HepG2 (cell line): ENCODE results near the gene EHD4. TPM values are rescaled to one million over a fixed set of nuclear protein-coding genes. Genes with fewer than 3 reads are reported as not detected.

Experiments used
- ATAC-seq: fragments of 200-7000 bp; cut with Tn5 transposase; 3 replicates; pipeline ENCODE4 v1.9.1; 2020; ENCODE audit warnings: mild to moderate bottlenecking, moderate library complexity
- BruUV-seq: library from RNA; stranded (reverse); fragments of 400-500 nt; replicated peaks from 2 replicates; lab custom pipeline; 2021; lab: Mats Ljungman, UMichigan
- CTCF ChIA-PET: fragments of 300-600 bp; formaldehyde crosslinking; extraction: SDS; loops from one replicate; lab custom pipeline; 2021; ENCODE audit warnings: low total read pairs, inconsistent platforms, low intra/inter-chr PET ratio; lab: Yijun Ruan, JAX
- POLR2A ChIA-PET: fragments of 350-600 bp; sonication (Branson Sonifier 250); formaldehyde crosslinking; loops from one replicate; lab custom pipeline; 2020; ENCODE audit warnings: antibody characterized with exemption, inconsistent platforms; lab: Yijun Ruan, JAX
- DNase-seq: peaks from one replicate; pipeline ENCODE4 v3.0.0-alpha.2; 2015; ENCODE audit warnings: low spot score
- FAIRE-seq: peaks from 3 replicates; lab custom pipeline; 2011; peaks lifted over from hg19 to GRCh38; lab: Jason Lieb, UNC
- H2AFZ ChIP-seq: one replicate; pipeline ENCODE4 v1.6.1; 2011; ENCODE audit warnings: low read length, inconsistent platforms
- H3K27ac ChIP-seq: fragments of 300-600 bp; 3 replicates; pipeline ENCODE4 v1.8.0; 2011; ENCODE audit warnings: mixed run types, mild to moderate bottlenecking, mixed read lengths, low read length, inconsistent platforms; ENCODE audit not compliant: insufficient read depth; ENCODE audit errors: extremely low read length
- H3K27me3 ChIP-seq, 2 experiments: fragments of 200-600 bp in 1 of 2; 2 replicates in 1 of 2; 3 replicates in 1 of 2; pipeline versions ENCODE4 v1.6.0 to v1.8.0; 2011; ENCODE audit warnings: low read length in 2 of 2, mild to moderate bottlenecking in 2 of 2, moderate library complexity in 2 of 2, inconsistent platforms in 1 of 2; ENCODE audit not compliant: insufficient read depth in 2 of 2, control insufficient read depth in 1 of 2
- H3K36me3 ChIP-seq, 2 experiments: fragments of 200-600 bp in 1 of 2; replicated peaks in 1 of 2; 2 replicates in 1 of 2; 3 replicates in 1 of 2; pipeline versions ENCODE4 v1.5.1 to v1.8.0; 2011; ENCODE audit warnings: low read length in 2 of 2, inconsistent platforms in 1 of 2; ENCODE audit not compliant: insufficient read depth in 2 of 2, control insufficient read depth in 1 of 2
- H3K4me1 ChIP-seq: 2 replicates; pipeline ENCODE4 v1.5.1; 2012; ENCODE audit warnings: low read length, inconsistent platforms; ENCODE audit not compliant: insufficient read depth
- H3K4me2 ChIP-seq: 2 replicates; pipeline ENCODE4 v1.6.0; 2011; ENCODE audit warnings: low read depth, low read length, inconsistent platforms
- H3K4me3 ChIP-seq, 3 experiments: fragments of 200-600 bp in 1 of 3; sonication (generic), shearing (Covaris generic) in 1 of 3; replicated peaks in 1 of 3; 2 replicates each; pipeline ENCODE4 v1.5.1; 2011 to 2016; ENCODE audit warnings: low read length in 3 of 3, inconsistent platforms in 2 of 3, low read depth in 2 of 3, mild to moderate bottlenecking in 2 of 3, control low read depth in 1 of 3, mixed read lengths in 1 of 3; ENCODE audit not compliant: insufficient read depth in 1 of 3
- H3K79me2 ChIP-seq: one replicate; pipeline ENCODE4 v1.6.1; 2011; ENCODE audit warnings: low read length, inconsistent platforms; ENCODE audit not compliant: insufficient read depth
- H3K9ac ChIP-seq: 2 replicates; pipeline ENCODE4 v1.6.0; 2011; ENCODE audit warnings: mild to moderate bottlenecking, low read depth, low read length, inconsistent platforms; ENCODE audit not compliant: insufficient read depth
- H3K9me3 ChIP-seq: 2 replicates; pipeline ENCODE4 v1.5.1; 2012; ENCODE audit warnings: mild to moderate bottlenecking, low read length
- H4K20me1 ChIP-seq: 2 replicates; pipeline ENCODE4 v1.6.0; 2011; ENCODE audit warnings: inconsistent platforms, mild to moderate bottlenecking, low read length, moderate library complexity; ENCODE audit not compliant: insufficient read depth
- ATF6 ChIP-seq: sonication (generic); formaldehyde crosslinking; conservative IDR thresholded peaks from 2 replicates; pipeline ENCODE4 v1.4.0; 2020; ENCODE audit warnings: missing genetic modification reagents
- ATM ChIP-seq: fragments of 450-650 bp; IDR thresholded peaks from 2 replicates; pipeline ENCODE4 v1.7.1; 2017; ENCODE audit warnings: mild to moderate bottlenecking, borderline replicate concordance
- DMTF1 ChIP-seq: sonication (generic); formaldehyde crosslinking; IDR thresholded peaks from 2 replicates; pipeline ENCODE4 v1.4.0; 2020; ENCODE audit warnings: mild to moderate bottlenecking, missing genetic modification reagents
- ERF ChIP-seq: IDR thresholded peaks from 2 replicates; pipeline ENCODE4 v1.6.1; 2018; ENCODE audit warnings: missing biosample characterization, missing genetic modification reagents
- GATAD2A ChIP-seq: IDR thresholded peaks from 2 replicates; pipeline ENCODE4 v1.6.1; 2016
- HES4 ChIP-seq: sonication (generic); formaldehyde crosslinking; IDR thresholded peaks from 2 replicates; pipeline ENCODE4 v1.9.0; 2021; ENCODE audit warnings: mild to moderate bottlenecking, missing genetic modification reagents, borderline replicate concordance
- SMAD9 ChIP-seq: sonication (generic); formaldehyde crosslinking; IDR thresholded peaks from 2 replicates; pipeline ENCODE4 v1.5.1; 2020; ENCODE audit warnings: mild to moderate bottlenecking, missing genetic modification reagents
- ZNF382 ChIP-seq: sonication (generic); formaldehyde crosslinking; IDR thresholded peaks from 2 replicates; pipeline ENCODE4 v1.5.0; 2020; ENCODE audit warnings: missing genetic modification reagents, mild to moderate bottlenecking, borderline replicate concordance
- ZNF546 ChIP-seq: sonication (generic); formaldehyde crosslinking; conservative IDR thresholded peaks from 2 replicates; pipeline ENCODE4 v1.8.1; 2023; ENCODE audit warnings: mild to moderate bottlenecking, missing genetic modification reagents
- ZNF747 ChIP-seq: sonication (generic); formaldehyde crosslinking; IDR thresholded peaks from 2 replicates; pipeline ENCODE4 v1.8.1; 2023; ENCODE audit warnings: missing genetic modification reagents, mild to moderate bottlenecking, borderline replicate concordance
- WGBS: methylation state at CpG from one replicate; pipeline ENCODE4 v1.1.6; 2017; ENCODE audit warnings: low lambda C conversion rate; 5-methylcytosine and 5-hydroxymethylcytosine counted together
- in situ Hi-C: cut with HindIII; loops from 2 replicates; pipeline ENCODE4 v1.10.0; 2017; ENCODE audit warnings: low pct_unique_long_range_greater_than_20kb; ENCODE audit not compliant: extremely low pct_ligation_motif_present
- intact Hi-C: fragments of 100-400 bp; cut with micrococcal nuclease; formaldehyde crosslinking; loops from one replicate; pipeline ENCODE4 v1.10.0; 2022; ENCODE audit not compliant: unreplicated experiment
- polyA plus RNA-seq, 8 experiments: library from polyadenylated mRNA; depleted of rRNA in 3 of 8; stranded (reverse) in 7 of 8; unstranded in 1 of 8; fragments of >200 nt; fragmentation: Illumina TruSeq in 4 of 8; extraction: Trizol in 4 of 8; gene quantifications; 2 replicates each; pipeline versions ENCODE4 v1.2.1 to v1.2.3, GENCODE V29; 2011 to 2016; ENCODE audit warnings: low read depth in 4 of 8, missing spikeins in 1 of 8, mixed read lengths in 1 of 8; ENCODE audit not compliant: insufficient read depth in 1 of 8
- total RNA-seq, 5 experiments: library from RNA; depleted of rRNA; stranded (reverse); fragments of >200 nt; fragmentation: Illumina TruSeq; extraction: Trizol; gene quantifications; 2 replicates each; pipeline ENCODE4 v1.2.3, GENCODE V29; 2016; ENCODE audit warnings: low read depth in 1 of 5
- TF ChIP-seq, protein P1 (sequence below): sonication (generic); formaldehyde crosslinking; IDR thresholded peaks from 2 replicates; pipeline ENCODE4 v1.5.1; 2020; ENCODE audit warnings: missing genetic modification reagents, mild to moderate bottlenecking, borderline replicate concordance
- TF ChIP-seq, protein P2 (sequence below): sonication (generic); formaldehyde crosslinking; IDR thresholded peaks from 2 replicates; pipeline ENCODE4 v1.4.0; 2020; ENCODE audit warnings: missing genetic modification reagents
- TF ChIP-seq, protein P3 (sequence below): sonication (generic); formaldehyde crosslinking; IDR thresholded peaks from 2 replicates; pipeline ENCODE4 v1.5.0; 2020; ENCODE audit warnings: missing genetic modification reagents

EHD4 gene
- total and polyA plus RNA-seq, 2 of the 13 experiments (the other 11 are each of a cell fraction or from before 2014, with no cell fraction given): 3.1 to 4.8 TPM

GRCh38 chr15:41913256-41913655, 59.1 kb downstream of the EHD4 start:
- FAIRE-seq (no peak), DNase-seq (no peak)
- WGBS: 71% methylated on average over 3 of the region's 3 CpGs
- H3K36me3 ChIP-seq: peaks cover 4 to 15% of the 10 kb centered on the region in 2 experiments; a peak in 4 of 5 replicates
- no peaks in the 10 kb centered on the region for H3K79me2 ChIP-seq
- H3K27ac ChIP-seq: no peak overlapping the region
- intact Hi-C loops (no loop called here), in situ Hi-C loops (no loop called here)
- TF ChIP-seq ZNF747 (CRISPR knock-in tag): no peak
- TF ChIP-seq HES4 (CRISPR knock-in tag): no peak
- no peak for TF ChIP-seq ZNF382
- TF ChIP-seq, protein P1, sequence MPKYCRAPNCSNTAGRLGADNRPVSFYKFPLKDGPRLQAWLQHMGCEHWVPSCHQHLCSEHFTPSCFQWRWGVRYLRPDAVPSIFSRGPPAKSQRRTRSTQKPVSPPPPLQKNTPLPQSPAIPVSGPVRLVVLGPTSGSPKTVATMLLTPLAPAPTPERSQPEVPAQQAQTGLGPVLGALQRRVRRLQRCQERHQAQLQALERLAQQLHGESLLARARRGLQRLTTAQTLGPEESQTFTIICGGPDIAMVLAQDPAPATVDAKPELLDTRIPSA (CRISPR knock-in tag): no peak
- no peak for TF ChIP-seq ATM
- no peak for TF ChIP-seq ATF6 (CRISPR knock-in tag)
- no peak for TF ChIP-seq GATAD2A (CRISPR knock-in tag)
- TF ChIP-seq, protein P2, sequence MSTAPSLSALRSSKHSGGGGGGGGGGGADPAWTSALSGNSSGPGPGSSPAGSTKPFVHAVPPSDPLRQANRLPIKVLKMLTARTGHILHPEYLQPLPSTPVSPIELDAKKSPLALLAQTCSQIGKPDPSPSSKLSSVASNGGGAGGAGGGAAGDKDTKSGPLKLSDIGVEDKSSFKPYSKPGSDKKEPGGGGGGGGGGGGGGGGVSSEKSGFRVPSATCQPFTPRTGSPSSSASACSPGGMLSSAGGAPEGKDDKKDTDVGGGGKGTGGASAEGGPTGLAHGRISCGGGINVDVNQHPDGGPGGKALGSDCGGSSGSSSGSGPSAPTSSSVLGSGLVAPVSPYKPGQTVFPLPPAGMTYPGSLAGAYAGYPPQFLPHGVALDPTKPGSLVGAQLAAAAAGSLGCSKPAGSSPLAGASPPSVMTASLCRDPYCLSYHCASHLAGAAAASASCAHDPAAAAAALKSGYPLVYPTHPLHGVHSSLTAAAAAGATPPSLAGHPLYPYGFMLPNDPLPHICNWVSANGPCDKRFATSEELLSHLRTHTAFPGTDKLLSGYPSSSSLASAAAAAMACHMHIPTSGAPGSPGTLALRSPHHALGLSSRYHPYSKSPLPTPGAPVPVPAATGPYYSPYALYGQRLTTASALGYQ (CRISPR knock-in tag): no peak
- TF ChIP-seq ZNF546 (CRISPR knock-in tag): no peak
- TF ChIP-seq, protein P3, sequence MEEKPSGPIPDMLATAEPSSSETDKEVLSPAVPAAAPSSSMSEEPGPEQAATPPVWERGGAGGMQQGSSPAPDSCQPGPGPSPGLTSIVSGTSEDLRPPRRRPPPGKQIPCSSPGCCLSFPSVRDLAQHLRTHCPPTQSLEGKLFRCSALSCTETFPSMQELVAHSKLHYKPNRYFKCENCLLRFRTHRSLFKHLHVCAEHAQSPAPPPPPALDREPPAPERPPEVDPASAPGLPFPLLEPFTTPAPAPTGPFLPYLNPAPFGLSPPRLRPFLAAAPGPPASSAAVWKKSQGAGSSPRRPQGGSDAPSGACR: no peak
- no peak for TF ChIP-seq DMTF1 (CRISPR knock-in tag)
- no peak for TF ChIP-seq ERF (CRISPR knock-in tag)
- TF ChIP-seq SMAD9 (CRISPR knock-in tag): no peak
- TF ChIP-seq, all 625 proteins: peak for 0
- H2AFZ ChIP-seq: no peak overlapping the region
- H3K9ac ChIP-seq: no peak overlapping the region
- ChIA-PET POLR2A (no interaction called here), CTCF (no interaction called here)
- no peaks in the 10 kb centered on the region for H3K27me3 ChIP-seq
- no peaks in the 10 kb centered on the region for H3K9me3 ChIP-seq
- H3K4me3 ChIP-seq: no peak overlapping the region
- no TSS peak for BruUV-seq
- no peaks in the 10 kb centered on the region for H3K4me1 ChIP-seq
- H4K20me1 ChIP-seq: no peaks in the 10 kb centered on the region
- no peak overlapping the region for H3K4me2 ChIP-seq
- ATAC-seq: no peak
